HepG2 (cell line): ENCODE results near the gene PALM2AKAP2.

Experiments
- ESRRA ChIP-seq: sonication (generic); formaldehyde crosslinking; IDR thresholded peaks from 2 replicates; pipeline ENCODE4 v1.5.1; 2020; ENCODE audit warnings: mild to moderate bottlenecking, low read depth, missing genetic modification reagents
- EZH2 ChIP-seq: conservative IDR thresholded peaks from 2 replicates; pipeline ENCODE4 v1.6.1; 2012; ENCODE audit warnings: mild to moderate bottlenecking, low read depth, low read length, moderate library complexity
- FOXK2 ChIP-seq: fragments of 450-650 bp; IDR thresholded peaks from 2 replicates; pipeline ENCODE4 v1.6.1; 2016
- MTA1 ChIP-seq: sonication (generic); formaldehyde crosslinking; IDR thresholded peaks from 2 replicates; pipeline ENCODE4 v1.4.0; 2020; ENCODE audit warnings: missing genetic modification reagents, mild to moderate bottlenecking, borderline replicate concordance
- POLR2A ChIP-seq, 2 experiments: IDR thresholded peaks; 2 replicates each; pipeline ENCODE4 v1.6.1; 2011; ENCODE audit warnings: low read depth in 2 of 2, low read length in 2 of 2, mild to moderate bottlenecking in 1 of 2, moderate library complexity in 1 of 2; ENCODE audit not compliant: insufficient read depth in 1 of 2
- RARG ChIP-seq: sonication (generic); formaldehyde crosslinking; IDR thresholded peaks from 2 replicates; pipeline ENCODE4 v1.4.0; 2020; ENCODE audit warnings: low read depth, mild to moderate bottlenecking, missing genetic modification reagents
- TBP ChIP-seq: sonication (generic); formaldehyde crosslinking; IDR thresholded peaks from 2 replicates; pipeline ENCODE4 v1.5.0; 2020; ENCODE audit warnings: missing genetic modification reagents
- TCF7L2 ChIP-seq: IDR thresholded peaks from 2 replicates; pipeline ENCODE4 v1.6.1; 2011; ENCODE audit warnings: mild to moderate bottlenecking, low read depth, low read length, moderate library complexity
- ZFP91 ChIP-seq: sonication (generic); formaldehyde crosslinking; IDR thresholded peaks from 2 replicates; pipeline ENCODE4 v1.9.0; 2022; ENCODE audit warnings: missing genetic modification reagents, mild to moderate bottlenecking, borderline replicate concordance
- ZNF3 ChIP-seq: IDR thresholded peaks from 2 replicates; pipeline ENCODE4 v1.7.0; 2017; ENCODE audit warnings: inconsistent platforms
- ZNF333 ChIP-seq: sonication (generic); formaldehyde crosslinking; IDR thresholded peaks from 2 replicates; pipeline ENCODE4 v1.4.0; 2020; ENCODE audit warnings: mild to moderate bottlenecking, missing genetic modification reagents, borderline replicate concordance
- ZNF740 ChIP-seq: sonication (generic); formaldehyde crosslinking; IDR thresholded peaks from 2 replicates; pipeline ENCODE4 v1.4.0; 2020; ENCODE audit warnings: missing genetic modification reagents

GRCh38 chr9:109828254-109828653 is 48.3 kb downstream of the PALM2AKAP2 start:
- TF ChIP-seq POLR2A (IDR thresholded peaks at IDR 0.05; ENCODE audit: insufficient read depth in 1 of 2, low read depth in 2 of 2, low read length in 2 of 2): no peak
- no peak for TF ChIP-seq ZNF3 (CRISPR knock-in tag)
- no peak for TF ChIP-seq ZFP91 (CRISPR knock-in tag)
- TF ChIP-seq MTA1 (CRISPR knock-in tag): no peak
- no peak for TF ChIP-seq ESRRA (CRISPR knock-in tag)
- TF ChIP-seq EZH2: no peak
- no peak for TF ChIP-seq TBP (CRISPR knock-in tag)
- no peak for TF ChIP-seq FOXK2
- TF ChIP-seq ZNF333 (CRISPR knock-in tag): no peak
- no peak for TF ChIP-seq RARG (CRISPR knock-in tag)
- no peak for TF ChIP-seq TCF7L2
- TF ChIP-seq ZNF740 (CRISPR knock-in tag): no peak
